Activated CD4-positive, alpha-beta T cell treated with anti-CD3 and anti-CD28 coated beads for 48 hours (primary cell): Measurements from ENCODE around the gene FBXO10.

ENCODE experiments used
- DNase-seq: peaks from one replicate; pipeline ENCODE4 v3.0.0-alpha.2; 2020

FBXO10 gene

GRCh38 chr9:37587521-37587920 is 11.3 kb upstream of the FBXO10 start:
- no peak for DNase-seq

- DNase-seq: no peak
Measured at GRCh38 chr9:37583522-37584121, 7.4 kb upstream of the FBXO10 start.

- no peak for DNase-seq
Measured at GRCh38 chr9:37582548-37583157, 6.5 kb upstream of the FBXO10 start.

GRCh38 chr9:37575511-37575914 is 667 bp downstream of the FBXO10 start:
- no peak for DNase-seq

GRCh38 chr9:37575001-37575400 is 1.2 kb downstream of the FBXO10 start:
- no peak for DNase-seq

- DNase-seq: no peak
Measured at GRCh38 chr9:37574241-37574721, 1.9 kb downstream of the FBXO10 start.

- no peak for DNase-seq
Measured at GRCh38 chr9:37571282-37571681, 4.9 kb downstream of the FBXO10 start.

GRCh38 chr9:37566716-37567115 is 9.5 kb downstream of the FBXO10 start:
- DNase-seq: no peak

- DNase-seq: no peak
Measured at GRCh38 chr9:37565661-37566618, 10.2 kb downstream of the FBXO10 start.

GRCh38 chr9:37564916-37565315 is 11.3 kb downstream of the FBXO10 start:
- DNase-seq: no peak

GRCh38 chr9:37563806-37564513 is 12.2 kb downstream of the FBXO10 start:
- DNase-seq: no peak

- DNase-seq: no peak
Measured at GRCh38 chr9:37562826-37563225, 13.4 kb downstream of the FBXO10 start.

GRCh38 chr9:37561682-37562081 is 14.5 kb downstream of the FBXO10 start:
- DNase-seq: no peak

GRCh38 chr9:37559855-37560592 is 16.2 kb downstream of the FBXO10 start:
- no peak for DNase-seq

- no peak for DNase-seq
Measured at GRCh38 chr9:37559125-37559524, 17.1 kb downstream of the FBXO10 start.

- no peak for DNase-seq
Measured at GRCh38 chr9:37555786-37556185, 20.4 kb downstream of the FBXO10 start.

- no peak for DNase-seq
Measured at GRCh38 chr9:37554318-37554717, 21.9 kb downstream of the FBXO10 start.

GRCh38 chr9:37551888-37552287 is 24.3 kb downstream of the FBXO10 start:
- DNase-seq: no peak

- DNase-seq: no peak
Measured at GRCh38 chr9:37551468-37551867, 24.7 kb downstream of the FBXO10 start.

GRCh38 chr9:37550781-37551180 is 25.4 kb downstream of the FBXO10 start:
- no peak for DNase-seq

- no peak for DNase-seq
Measured at GRCh38 chr9:37549527-37549926, 26.7 kb downstream of the FBXO10 start.

GRCh38 chr9:37547328-37547878 is 28.8 kb downstream of the FBXO10 start:
- no peak for DNase-seq
